GM19468 (cell line): ENCODE results near the gene PCDHA1.
"Not testable (repeated sequence)": the region's sequence is repeated elsewhere in the genome, so short reads cannot be mapped to it uniquely, and the experiment has no call there.

ENCODE experiments used
- ATAC-seq: cut with Tn5 transposase; IDR thresholded peaks from one replicate; pipeline ENCODE4 v1.9.1; 2021; ENCODE audit warnings: mild to moderate bottlenecking, moderate library complexity, moderate number of reproducible peaks; ENCODE audit not compliant: unreplicated experiment; ENCODE audit errors: extremely low read depth

PCDHA1 gene

DNA sequence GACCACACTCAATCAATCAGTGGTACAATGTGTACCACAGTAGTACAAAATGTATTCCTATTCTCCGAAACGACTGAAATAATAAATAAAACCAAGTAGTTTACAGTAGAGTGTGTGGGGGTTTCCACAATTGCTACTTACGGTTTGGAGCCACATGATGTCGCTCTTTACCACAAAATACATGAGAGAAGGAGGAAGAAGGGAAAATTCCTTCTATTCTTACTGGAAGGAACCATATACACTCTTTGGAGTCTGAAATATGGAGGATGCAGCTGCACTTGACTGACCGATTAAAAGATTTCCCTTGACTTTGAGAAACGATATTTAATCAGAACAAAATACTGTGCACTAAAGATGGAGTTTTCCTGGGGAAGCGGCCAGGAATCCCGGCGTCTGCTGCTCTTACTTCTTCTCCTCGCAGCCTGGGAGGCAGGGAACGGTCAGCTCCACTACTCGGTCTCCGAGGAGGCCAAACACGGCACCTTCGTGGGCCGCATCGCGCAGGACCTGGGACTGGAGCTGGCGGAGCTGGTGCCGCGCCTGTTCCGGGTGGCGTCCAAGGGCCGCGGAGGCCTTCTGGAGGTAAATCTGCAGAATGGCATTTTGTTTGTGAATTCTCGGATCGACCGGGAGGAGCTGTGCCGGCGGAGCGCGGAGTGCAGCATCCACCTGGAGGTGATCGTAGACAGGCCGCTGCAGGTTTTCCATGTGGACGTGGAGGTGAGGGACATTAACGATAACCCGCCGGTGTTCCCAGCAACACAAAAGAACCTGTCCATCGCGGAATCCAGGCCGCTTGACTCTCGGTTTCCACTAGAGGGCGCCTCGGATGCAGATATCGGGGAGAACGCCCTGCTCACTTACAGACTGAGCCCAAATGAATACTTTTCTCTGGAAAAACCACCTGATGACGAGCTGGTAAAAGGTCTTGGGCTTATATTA is 21.2 kb downstream of the PCDHA1 start, which contains the start of gene PCDHA4:
Gene PCDHA4 (plus strand): TSS at position 235 of the 942 bp plus-strand sequence.
- ATAC-seq: no peak

DNA sequence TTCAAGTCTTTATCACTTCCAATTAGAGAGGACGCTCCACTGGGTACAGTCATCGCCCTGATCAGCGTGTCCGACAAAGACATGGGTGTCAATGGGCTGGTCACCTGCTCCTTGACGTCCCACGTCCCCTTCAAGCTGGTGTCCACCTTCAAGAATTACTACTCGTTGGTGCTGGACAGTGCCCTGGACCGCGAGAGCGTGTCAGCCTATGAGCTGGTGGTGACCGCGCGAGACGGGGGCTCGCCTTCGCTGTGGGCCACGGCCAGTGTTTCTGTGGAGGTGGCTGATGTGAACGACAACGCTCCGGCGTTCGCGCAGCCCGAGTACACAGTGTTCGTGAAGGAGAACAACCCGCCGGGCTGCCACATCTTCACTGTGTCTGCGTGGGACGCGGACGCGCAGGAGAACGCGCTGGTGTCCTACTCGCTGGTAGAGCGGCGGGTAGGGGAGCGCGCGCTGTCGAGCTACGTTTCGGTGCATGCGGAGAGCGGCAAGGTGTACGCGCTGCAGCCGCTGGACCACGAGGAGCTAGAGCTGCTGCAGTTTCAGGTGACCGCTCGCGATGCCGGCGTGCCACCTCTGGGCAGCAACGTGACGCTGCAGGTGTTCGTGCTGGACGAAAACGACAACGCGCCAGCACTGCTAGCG is 22.4 kb downstream of the PCDHA1 start:
- ATAC-seq: not testable (repeated sequence)

DNA sequence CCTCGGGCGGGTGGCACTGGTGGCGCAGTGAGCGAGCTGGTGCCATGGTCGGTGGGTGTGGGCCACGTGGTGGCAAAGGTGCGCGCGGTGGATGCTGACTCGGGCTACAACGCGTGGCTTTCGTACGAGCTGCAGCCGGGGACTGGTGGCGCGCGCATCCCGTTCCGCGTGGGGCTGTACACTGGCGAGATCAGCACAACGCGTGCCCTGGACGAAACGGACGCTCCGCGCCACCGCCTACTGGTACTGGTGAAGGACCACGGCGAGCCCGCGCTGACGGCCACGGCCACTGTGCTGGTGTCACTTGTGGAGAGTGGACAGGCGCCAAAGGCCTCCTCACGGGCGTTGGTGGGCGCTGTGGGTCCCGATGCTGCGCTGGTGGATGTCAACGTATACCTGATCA is 22.9 kb downstream of the PCDHA1 start:
- ATAC-seq: no peak

DNA sequence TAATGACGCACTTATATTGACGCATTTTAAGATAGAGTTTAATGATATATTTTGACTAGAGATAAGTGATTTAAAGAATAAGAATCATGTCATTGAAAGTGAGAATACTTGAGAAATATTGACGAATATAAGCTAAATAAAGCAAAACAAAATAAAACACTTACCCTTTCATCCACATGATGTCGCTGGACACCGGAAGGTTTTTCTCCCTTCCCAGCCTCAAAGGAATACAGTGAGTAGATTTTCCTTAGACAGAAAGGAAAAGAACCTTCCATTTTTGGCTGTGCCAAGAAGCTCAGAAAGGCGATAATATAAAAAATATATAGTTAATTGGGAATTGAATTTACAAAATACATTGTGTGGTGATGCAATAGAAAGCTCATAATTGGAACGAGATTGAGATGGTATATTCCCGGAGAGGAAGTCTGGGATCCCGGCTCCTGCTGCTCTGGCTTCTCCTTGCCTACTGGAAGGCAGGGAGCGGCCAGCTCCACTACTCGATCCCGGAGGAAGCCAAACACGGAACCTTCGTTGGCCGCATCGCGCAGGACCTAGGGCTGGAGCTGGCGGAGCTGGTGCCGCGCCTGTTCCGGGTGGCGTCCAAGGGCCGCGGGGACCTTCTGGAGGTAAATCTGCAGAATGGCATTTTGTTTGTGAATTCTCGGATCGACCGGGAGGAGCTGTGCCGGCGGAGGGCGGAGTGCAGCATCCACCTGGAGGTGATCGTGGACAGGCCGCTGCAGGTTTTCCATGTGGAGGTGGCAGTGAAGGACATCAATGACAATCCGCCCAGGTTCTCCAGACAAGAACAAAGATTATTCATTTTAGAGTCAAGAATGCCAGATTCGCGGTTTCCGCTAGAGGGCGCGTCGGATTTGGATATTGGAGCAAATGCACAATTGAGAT is 35.7 kb downstream of the PCDHA1 start, which contains the start of gene PCDHA5:
Gene PCDHA5 (plus strand): TSS at position 239 of the 906 bp plus-strand sequence.
- no peak for ATAC-seq

DNA sequence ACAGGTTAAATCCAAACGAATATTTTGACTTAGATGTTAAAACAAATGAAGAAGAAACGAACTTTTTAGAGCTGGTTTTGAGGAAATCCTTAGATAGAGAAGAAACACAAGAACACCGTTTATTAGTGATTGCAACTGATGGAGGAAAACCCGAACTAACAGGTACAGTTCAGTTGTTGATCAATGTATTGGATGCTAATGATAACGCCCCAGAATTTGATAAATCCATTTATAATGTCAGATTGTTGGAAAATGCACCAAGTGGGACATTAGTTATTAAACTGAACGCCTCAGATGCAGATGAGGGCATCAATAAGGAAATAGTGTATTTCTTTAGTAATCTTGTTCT is 36.3 kb downstream of the PCDHA1 start:
- no peak for ATAC-seq

DNA sequence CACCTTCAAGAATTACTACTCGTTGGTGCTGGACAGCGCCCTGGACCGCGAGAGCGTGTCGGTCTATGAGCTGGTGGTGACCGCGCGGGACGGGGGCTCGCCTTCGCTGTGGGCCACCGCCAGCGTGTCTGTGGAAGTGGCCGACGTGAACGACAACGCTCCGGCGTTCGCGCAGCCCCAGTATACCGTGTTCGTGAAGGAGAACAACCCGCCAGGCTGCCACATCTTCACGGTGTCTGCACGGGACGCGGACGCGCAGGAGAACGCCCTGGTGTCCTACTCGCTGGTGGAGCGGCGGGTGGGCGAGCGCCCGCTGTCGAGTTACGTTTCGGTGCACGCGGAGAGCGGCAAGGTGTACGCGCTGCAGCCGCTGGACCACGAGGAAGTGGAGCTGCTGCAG is 37.0 kb downstream of the PCDHA1 start:
- ATAC-seq: not testable (repeated sequence)

DNA sequence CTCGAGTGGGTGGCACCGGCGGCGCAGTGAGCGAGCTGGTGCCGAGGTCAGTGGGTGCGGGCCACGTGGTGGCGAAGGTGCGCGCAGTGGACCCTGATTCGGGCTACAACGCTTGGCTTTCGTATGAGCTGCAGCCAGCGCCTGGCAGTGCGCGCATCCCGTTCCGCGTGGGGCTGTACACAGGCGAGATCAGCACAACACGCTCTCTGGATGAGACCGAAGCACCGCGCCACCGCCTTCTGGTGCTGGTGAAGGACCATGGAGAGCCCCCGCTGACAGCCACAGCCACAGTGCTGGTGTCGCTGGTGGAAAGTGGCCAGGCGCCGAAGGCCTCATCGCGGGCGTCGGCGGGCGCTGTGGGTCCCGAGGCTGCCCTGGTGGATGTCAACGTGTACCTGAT is 37.5 kb downstream of the PCDHA1 start:
- ATAC-seq: no peak

DNA sequence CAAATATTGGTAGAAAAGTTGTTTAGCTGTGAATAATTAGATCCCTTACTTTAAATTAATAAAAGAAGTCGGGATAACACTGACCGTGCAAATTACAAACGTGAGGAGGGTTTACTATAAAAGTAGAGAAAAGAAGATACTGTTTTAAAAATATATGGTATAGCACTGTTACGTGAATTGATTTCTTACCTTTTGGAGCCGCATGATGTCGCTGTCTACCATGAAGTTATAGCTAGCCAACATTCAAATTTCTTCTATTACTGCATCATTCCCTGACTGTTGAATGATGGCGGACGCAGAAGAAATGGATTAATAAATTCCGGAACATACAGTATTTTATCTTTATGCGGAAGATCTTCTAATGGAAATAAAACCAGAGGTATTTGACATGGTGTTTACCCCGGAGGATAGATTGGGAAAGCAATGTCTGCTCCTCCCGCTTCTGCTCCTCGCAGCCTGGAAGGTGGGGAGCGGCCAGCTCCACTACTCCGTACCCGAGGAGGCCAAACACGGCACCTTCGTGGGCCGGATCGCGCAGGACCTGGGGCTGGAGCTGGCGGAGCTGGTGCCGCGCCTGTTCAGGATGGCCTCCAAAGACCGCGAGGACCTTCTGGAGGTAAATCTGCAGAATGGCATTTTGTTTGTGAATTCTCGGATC is 41.9 kb downstream of the PCDHA1 start, which contains the start of gene PCDHA6:
Gene PCDHA6 (plus strand): TSS at position 257 of the 658 bp plus-strand sequence. CDS start 132 bp downstream, at position 389.
- ATAC-seq: no peak

DNA sequence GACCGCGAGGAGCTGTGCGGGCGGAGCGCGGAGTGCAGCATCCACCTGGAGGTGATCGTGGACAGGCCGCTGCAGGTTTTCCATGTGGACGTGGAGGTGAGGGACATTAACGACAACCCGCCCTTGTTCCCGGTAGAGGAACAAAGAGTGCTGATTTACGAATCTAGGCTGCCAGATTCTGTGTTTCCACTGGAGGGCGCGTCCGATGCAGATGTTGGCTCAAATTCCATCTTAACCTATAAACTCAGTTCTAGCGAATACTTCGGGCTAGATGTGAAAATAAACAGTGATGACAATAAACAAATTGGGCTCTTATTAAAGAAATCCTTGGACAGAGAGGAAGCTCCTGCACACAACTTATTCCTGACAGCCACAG is 42.4 kb downstream of the PCDHA1 start:
- ATAC-seq: no peak

DNA sequence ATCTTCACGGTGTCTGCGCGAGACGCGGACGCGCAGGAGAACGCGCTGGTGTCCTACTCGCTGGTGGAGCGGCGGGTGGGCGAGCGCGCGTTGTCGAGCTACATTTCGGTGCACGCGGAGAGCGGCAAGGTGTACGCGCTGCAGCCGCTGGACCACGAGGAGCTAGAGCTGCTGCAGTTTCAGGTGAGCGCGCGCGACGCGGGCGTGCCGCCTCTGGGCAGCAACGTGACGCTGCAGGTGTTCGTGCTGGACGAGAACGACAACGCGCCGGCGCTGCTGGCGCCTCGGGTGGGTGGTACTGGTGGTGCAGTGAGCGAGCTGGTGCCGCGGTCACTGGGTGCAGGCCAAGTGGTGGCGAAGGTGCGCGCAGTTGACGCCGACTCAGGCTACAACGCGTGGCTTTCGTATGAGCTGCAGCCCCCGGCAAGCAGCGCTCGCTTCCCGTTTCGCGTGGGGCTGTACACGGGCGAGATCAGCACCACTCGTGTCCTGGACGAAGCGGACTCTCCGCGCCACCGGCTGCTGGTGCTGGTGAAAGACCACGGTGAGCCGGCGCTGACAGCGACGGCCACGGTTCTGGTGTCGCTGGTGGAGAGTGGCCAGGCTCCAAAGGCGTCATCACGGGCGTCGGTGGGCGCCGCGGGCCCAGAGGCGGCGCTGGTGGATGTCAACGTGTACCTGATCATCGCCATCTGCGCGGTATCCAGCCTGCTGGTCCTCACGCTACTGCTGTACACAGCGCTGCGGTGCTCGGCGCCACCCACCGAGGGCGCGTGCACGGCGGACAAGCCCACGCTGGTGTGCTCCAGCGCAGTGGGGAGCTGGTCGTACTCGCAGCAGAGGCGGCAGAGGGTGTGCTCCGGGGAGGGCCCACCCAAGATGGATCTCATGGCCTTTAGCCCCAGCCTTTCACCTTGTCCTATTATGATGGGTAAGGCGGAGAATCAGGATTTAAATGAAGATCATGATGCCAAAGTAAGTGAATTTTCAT is 43.9 kb downstream of the PCDHA1 start:
- not testable (repeated sequence) for ATAC-seq

DNA sequence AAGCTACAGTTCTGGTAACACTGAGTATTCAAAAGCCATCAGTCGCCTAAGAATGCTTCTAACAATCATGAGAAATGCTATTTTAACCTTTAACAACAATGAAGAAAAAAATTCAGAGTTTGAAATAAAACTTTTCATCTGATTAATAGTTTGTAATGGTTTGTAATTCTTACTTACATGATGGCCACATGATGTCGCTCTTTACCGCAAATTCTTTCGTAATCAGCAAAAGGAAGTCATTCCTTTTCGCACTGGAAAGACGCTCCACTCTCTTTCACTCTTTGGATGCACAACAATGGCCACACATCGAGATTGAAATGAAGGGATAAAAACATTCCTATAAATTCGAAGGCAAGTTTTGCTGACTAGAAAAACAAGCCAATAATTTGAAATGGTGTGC is 48.1 kb downstream of the PCDHA1 start, which contains the start of gene PCDHA7:
Gene PCDHA7 (plus strand): TSS at position 277 of the 400 bp plus-strand sequence. CDS start 115 bp downstream, at position 392.
- ATAC-seq: no peak

DNA sequence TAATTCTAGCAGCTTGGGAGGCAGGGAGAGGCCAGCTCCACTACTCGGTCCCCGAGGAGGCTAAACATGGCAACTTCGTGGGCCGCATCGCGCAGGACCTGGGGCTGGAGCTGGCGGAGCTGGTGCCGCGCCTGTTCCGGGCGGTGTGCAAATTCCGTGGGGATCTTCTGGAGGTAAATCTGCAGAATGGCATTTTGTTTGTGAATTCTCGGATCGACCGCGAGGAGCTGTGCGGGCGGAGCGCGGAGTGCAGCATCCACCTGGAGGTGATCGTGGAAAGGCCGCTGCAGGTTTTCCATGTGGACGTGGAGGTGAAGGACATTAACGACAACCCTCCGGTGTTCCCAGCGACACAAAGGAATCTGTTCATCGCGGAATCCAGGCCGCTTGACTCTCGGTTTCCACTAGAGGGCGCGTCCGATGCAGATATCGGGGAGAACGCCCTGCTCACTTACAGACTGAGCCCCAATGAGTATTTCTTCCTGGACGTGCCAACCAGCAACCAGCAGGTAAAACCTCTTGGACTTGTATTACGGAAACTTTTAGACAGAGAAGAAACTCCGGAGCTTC is 48.6 kb downstream of the PCDHA1 start:
- not testable (repeated sequence) for ATAC-seq

DNA sequence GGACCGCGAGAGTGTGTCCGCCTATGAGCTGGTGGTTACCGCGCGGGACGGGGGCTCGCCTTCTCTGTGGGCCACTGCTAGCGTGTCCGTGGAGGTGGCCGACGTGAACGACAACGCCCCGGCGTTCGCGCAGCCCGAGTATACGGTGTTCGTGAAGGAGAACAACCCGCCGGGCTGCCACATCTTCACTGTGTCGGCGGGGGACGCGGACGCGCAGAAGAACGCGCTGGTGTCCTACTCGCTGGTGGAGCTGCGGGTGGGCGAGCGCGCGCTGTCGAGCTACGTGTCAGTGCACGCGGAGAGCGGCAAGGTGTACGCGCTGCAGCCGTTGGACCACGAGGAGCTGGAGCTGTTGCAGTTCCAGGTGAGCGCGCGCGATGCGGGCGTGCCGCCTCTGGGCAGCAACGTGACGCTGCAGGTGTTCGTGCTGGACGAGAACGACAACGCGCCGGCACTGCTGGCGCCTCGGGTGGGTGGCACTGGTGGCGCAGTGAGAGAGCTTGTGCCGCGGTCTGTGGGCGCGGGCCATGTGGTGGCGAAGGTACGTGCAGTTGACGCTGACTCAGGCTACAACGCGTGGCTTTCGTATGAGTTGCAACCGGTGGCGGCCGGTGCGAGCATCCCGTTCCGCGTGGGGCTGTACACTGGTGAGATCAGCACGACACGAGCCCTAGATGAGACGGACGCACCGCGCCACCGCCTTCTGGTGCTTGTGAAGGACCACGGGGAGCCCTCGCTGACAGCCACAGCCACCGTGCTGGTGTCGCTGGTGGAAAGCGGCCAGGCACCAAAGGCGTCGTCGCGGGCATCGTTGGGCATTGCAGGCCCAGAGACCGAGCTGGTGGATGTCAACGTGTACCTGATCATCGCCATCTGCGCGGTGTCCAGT is 49.9 kb downstream of the PCDHA1 start:
- ATAC-seq: no peak

DNA sequence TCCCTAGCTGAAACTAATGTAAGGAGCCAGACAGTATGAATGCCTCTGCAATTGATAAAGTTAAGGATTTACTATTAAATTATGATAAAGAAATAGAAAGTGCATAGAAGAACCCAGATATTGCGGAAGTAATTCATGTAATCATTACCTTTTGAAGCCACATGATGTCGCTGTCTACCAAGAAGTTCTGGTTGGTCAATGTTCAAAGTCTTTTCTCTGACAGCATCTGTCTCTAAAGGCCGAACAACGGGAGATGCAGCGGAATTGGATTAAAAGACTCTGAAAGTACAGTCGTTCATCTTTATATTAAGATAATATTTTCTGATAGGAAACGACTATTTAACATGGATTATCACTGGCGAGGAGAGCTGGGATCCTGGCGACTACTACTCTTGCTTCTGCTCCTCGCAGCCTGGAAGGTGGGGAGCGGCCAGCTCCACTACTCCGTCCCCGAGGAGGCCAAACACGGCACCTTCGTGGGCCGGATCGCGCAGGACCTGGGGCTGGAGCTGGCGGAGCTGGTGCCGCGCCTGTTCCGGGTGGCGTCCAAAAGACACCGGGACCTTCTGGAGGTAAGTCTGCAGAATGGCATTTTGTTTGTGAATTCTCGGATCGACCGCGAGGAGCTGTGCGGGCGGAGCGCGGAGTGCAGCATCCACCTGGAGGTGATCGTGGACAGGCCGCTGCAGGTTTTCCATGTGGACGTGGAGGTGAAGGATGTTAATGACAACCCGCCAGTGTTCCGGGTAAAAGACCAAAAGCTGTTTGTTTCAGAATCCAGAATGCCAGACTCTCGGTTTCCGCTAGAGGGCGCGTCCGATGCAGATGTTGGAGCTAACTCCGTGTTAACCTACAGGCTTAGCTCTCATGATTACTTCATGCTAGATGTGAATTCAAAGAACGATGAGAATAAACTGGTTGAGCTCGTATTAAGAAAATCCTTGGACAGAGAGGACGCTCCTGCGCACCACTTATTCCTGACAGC is 55.3 kb downstream of the PCDHA1 start, which contains the start of gene PCDHA8:
Gene PCDHA8 (plus strand): TSS at position 210 of the 985 bp plus-strand sequence. CDS start 135 bp downstream, at position 345.
- no peak for ATAC-seq

DNA sequence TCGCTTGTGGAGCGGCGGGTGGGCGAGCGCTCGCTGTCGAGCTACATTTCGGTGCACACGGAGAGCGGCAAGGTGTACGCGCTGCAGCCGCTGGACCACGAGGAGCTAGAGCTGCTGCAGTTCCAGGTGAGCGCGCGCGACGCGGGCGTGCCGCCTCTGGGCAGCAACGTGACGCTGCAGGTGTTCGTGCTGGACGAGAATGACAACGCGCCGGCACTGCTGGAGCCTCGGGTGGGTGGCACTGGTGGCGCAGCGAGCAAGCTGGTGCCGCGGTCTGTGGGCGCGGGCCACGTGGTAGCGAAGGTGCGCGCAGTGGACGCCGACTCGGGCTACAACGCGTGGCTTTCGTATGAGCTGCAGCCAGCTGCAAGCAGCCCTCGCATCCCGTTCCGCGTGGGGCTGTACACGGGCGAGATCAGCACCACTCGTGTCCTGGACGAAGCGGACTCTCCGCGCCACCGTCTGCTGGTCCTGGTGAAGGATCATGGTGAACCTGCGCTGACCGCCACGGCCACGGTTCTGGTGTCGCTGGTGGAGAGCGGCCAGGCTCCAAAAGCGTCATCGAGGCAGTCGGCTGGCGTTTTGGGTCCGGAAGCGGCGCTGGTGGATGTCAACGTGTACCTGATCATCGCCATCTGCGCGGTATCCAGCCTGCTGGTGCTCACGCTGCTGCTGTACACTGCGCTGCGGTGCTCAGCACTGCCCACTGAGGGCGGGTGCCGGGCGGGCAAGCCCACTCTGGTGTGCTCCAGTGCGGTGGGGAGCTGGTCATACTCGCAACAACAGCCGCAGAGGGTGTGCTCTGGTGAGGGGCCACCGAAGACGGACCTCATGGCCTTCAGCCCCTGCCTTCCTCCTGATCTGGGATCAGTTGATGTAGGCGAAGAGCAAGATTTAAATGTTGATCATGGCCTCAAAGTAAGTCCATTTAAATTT is 57.1 kb downstream of the PCDHA1 start:
- ATAC-seq: no peak
